Stimulated activated effector memory CD8-positive, alpha-beta T cell treated with anti-CD3 and anti-CD28 coated beads, Interleukin-12 subunit alpha, Interleukin-12 subunit beta, amount 100 ng/mL, for 72 hours (primary cell): ENCODE data around the gene OR1E2.
A peak's percentile ranks its signal among the peaks of the same experiment; 100 is the strongest.
"Not testable (repeated sequence)": the region's sequence is repeated elsewhere in the genome, so short reads cannot be mapped to it uniquely, and the experiment has no call there.

Experiments
- ATAC-seq: fragments of 150-1000 bp; cut with Tn5 transposase; 2 replicates; pipeline ENCODE4 v1.10.0; 2021
- DNase-seq, 2 donors: peaks; one replicate each; pipeline ENCODE4 v3.0.0; 2021 to 2022; ENCODE audit warnings: low spot score in 2 of 2
- H3K27ac Mint-ChIP-seq: one replicate; pipeline ENCODE4 v1.8.0; 2022; ENCODE audit warnings: mild to moderate bottlenecking, mixed read lengths
- H3K36me3 Mint-ChIP-seq: one replicate; pipeline ENCODE4 v1.8.0; 2022; ENCODE audit warnings: mild to moderate bottlenecking, mixed read lengths
- H3K4me1 Mint-ChIP-seq: one replicate; pipeline ENCODE4 v1.8.0; 2022; ENCODE audit warnings: mixed read lengths
- H3K4me3 Mint-ChIP-seq: one replicate; pipeline ENCODE4 v1.8.0; 2022; ENCODE audit warnings: mild to moderate bottlenecking, mixed read lengths
- H3K9me3 Mint-ChIP-seq: one replicate; pipeline ENCODE4 v1.8.0; 2022; ENCODE audit warnings: mixed read lengths

Gene OR1E2

GRCh38 chr17:3433741-3434140, at the start of gene OR1E2:
OR1E2 (minus strand) TSS chr17:3433841; CDS start chr17:3433841, 0 bp downstream.
- Mint-ChIP-seq H3K4me1 (no peaks in the 10 kb centered on the region), H3K9me3 (no peaks in the 10 kb centered on the region), H3K4me3 (no peak within 1 kb of the TSS), H3K27ac (no peak within 1 kb of the TSS), H3K36me3 (no peaks in the 10 kb centered on the region)
- ATAC-seq (no peak), DNase-seq (no peak)

GRCh38 chr17:3482852-3483251, 49.2 kb upstream of the OR1E2 start:
- H3K27ac Mint-ChIP-seq = no peak overlapping the region
- H3K36me3 Mint-ChIP-seq = no peaks in the 10 kb centered on the region
- DNase-seq (no peak), ATAC-seq (no peak)
- no peak overlapping the region for H3K4me3 Mint-ChIP-seq
- no peaks in the 10 kb centered on the region for H3K4me1 Mint-ChIP-seq
- no peaks in the 10 kb centered on the region for H3K9me3 Mint-ChIP-seq

GRCh38 chr17:3479988-3480387, 46.3 kb upstream of the OR1E2 start:
- peaks cover 6% of the 10 kb centered on the region for H3K4me1 Mint-ChIP-seq
- H3K27ac Mint-ChIP-seq = no peak overlapping the region
- ATAC-seq (no peak), DNase-seq (no peak)
- no peak overlapping the region for H3K4me3 Mint-ChIP-seq
- H3K36me3 Mint-ChIP-seq = no peaks in the 10 kb centered on the region
- H3K9me3 Mint-ChIP-seq = no peaks in the 10 kb centered on the region

GRCh38 chr17:3475812-3476610, 42.4 kb upstream of the OR1E2 start, which contains the start of gene ASPA:
ASPA (plus strand) TSS chr17:3475997; CDS start chr17:3476160, 163 bp downstream.
- Mint-ChIP-seq H3K27ac (no peak within 1 kb of the TSS), H3K4me1 (peaks cover 6% of the 10 kb centered on the region), H3K4me3 (no peak within 1 kb of the TSS), H3K36me3 (no peaks in the 10 kb centered on the region), H3K9me3 (no peaks in the 10 kb centered on the region)
- ATAC-seq = no peak
- no peak for DNase-seq

GRCh38 chr17:3475251-3475685, 41.6 kb upstream of the OR1E2 start:
- H3K4me1 Mint-ChIP-seq = peaks cover 6% of the 10 kb centered on the region
- no peaks in the 10 kb centered on the region for H3K36me3 Mint-ChIP-seq
- DNase-seq (no peak), ATAC-seq (no peak)
- no peaks in the 10 kb centered on the region for H3K9me3 Mint-ChIP-seq
- H3K27ac Mint-ChIP-seq = no peak overlapping the region
- H3K4me3 Mint-ChIP-seq = no peak overlapping the region

GRCh38 chr17:3474212-3474611, 40.6 kb upstream of the OR1E2 start:
- H3K4me3 Mint-ChIP-seq = no peak overlapping the region
- no peaks in the 10 kb centered on the region for H3K36me3 Mint-ChIP-seq
- H3K27ac Mint-ChIP-seq = no peak overlapping the region
- H3K4me1 Mint-ChIP-seq = peaks cover 6% of the 10 kb centered on the region
- no peak for DNase-seq
- no peak for ATAC-seq
- no peaks in the 10 kb centered on the region for H3K9me3 Mint-ChIP-seq

GRCh38 chr17:3472137-3472536, 38.5 kb upstream of the OR1E2 start:
- H3K36me3 Mint-ChIP-seq = no peaks in the 10 kb centered on the region
- no peak overlapping the region for H3K4me3 Mint-ChIP-seq
- peaks cover 6% of the 10 kb centered on the region for H3K4me1 Mint-ChIP-seq
- no peak overlapping the region for H3K27ac Mint-ChIP-seq
- H3K9me3 Mint-ChIP-seq = no peaks in the 10 kb centered on the region
- DNase-seq = no peak
- ATAC-seq = no peak

GRCh38 chr17:3471599-3471998, 38.0 kb upstream of the OR1E2 start, which contains the start of gene SPATA22:
SPATA22 (minus strand) TSS chr17:3471819; CDS start chr17:3469325, 2,494 bp downstream.
- DNase-seq = no peak
- H3K36me3 Mint-ChIP-seq = no peaks in the 10 kb centered on the region
- H3K9me3 Mint-ChIP-seq = no peaks in the 10 kb centered on the region
- no peak for ATAC-seq
- H3K27ac Mint-ChIP-seq = no peak within 1 kb of the TSS
- no peak within 1 kb of the TSS for H3K4me3 Mint-ChIP-seq
- H3K4me1 Mint-ChIP-seq = peaks cover 6% of the 10 kb centered on the region

GRCh38 chr17:3469529-3469928, 35.9 kb upstream of the OR1E2 start:
- Mint-ChIP-seq H3K36me3 (no peaks in the 10 kb centered on the region), H3K4me1 (no peaks in the 10 kb centered on the region)

GRCh38 chr17:3466355-3466754, 32.7 kb upstream of the OR1E2 start:
- not testable (repeated sequence) for H3K27ac Mint-ChIP-seq, ATAC-seq, DNase-seq

More at GRCh38 chr17:3469529-3469928, 35.9 kb upstream of the OR1E2 start:
- ATAC-seq (no peak), DNase-seq (no peak)
- Mint-ChIP-seq H3K4me3 (no peak overlapping the region), H3K27ac (no peak overlapping the region), H3K9me3 (no peaks in the 10 kb centered on the region)

GRCh38 chr17:3448059-3448665, 14.5 kb upstream of the OR1E2 start:
- Mint-ChIP-seq H3K27ac (no peak overlapping the region), H3K4me3 (no peak overlapping the region), H3K4me1 (no peaks in the 10 kb centered on the region), H3K9me3 (no peaks in the 10 kb centered on the region), H3K36me3 (peaks cover 5% of the 10 kb centered on the region)
- no peak for ATAC-seq
- no peak for DNase-seq

More at GRCh38 chr17:3466355-3466754, 32.7 kb upstream of the OR1E2 start:
- H3K4me3 Mint-ChIP-seq, H3K4me1 Mint-ChIP-seq, H3K36me3 Mint-ChIP-seq, H3K9me3 Mint-ChIP-seq: not testable (repeated sequence)

GRCh38 chr17:3447625-3448024, 14.0 kb upstream of the OR1E2 start:
- ATAC-seq = peak; percentile 42

GRCh38 chr17:3440451-3440850, 6.8 kb upstream of the OR1E2 start:
- ATAC-seq = no peak
- no peaks in the 10 kb centered on the region for H3K36me3 Mint-ChIP-seq
- no peak overlapping the region for H3K4me3 Mint-ChIP-seq
- no peak overlapping the region for H3K27ac Mint-ChIP-seq
- H3K4me1 Mint-ChIP-seq = no peaks in the 10 kb centered on the region
- no peak for DNase-seq
- H3K9me3 Mint-ChIP-seq = no peaks in the 10 kb centered on the region

More at GRCh38 chr17:3447625-3448024, 14.0 kb upstream of the OR1E2 start:
- no peak for DNase-seq
- peaks cover 5% of the 10 kb centered on the region for H3K36me3 Mint-ChIP-seq
- H3K4me3 Mint-ChIP-seq = no peak overlapping the region
- no peak overlapping the region for H3K27ac Mint-ChIP-seq
- no peaks in the 10 kb centered on the region for H3K4me1 Mint-ChIP-seq
- H3K9me3 Mint-ChIP-seq = no peaks in the 10 kb centered on the region

GRCh38 chr17:3438368-3438767, 4.7 kb upstream of the OR1E2 start:
- Mint-ChIP-seq H3K9me3 (no peaks in the 10 kb centered on the region), H3K4me1 (no peaks in the 10 kb centered on the region), H3K27ac (no peak overlapping the region), H3K36me3 (no peaks in the 10 kb centered on the region), H3K4me3 (no peak overlapping the region)
- ATAC-seq (no peak), DNase-seq (no peak)

GRCh38 chr17:3433215-3433614, 426 bp downstream of the OR1E2 start:
- peak; percentile 40 for ATAC-seq
- not testable (repeated sequence) for H3K27ac Mint-ChIP-seq, H3K4me1 Mint-ChIP-seq, H3K36me3 Mint-ChIP-seq, H3K4me3 Mint-ChIP-seq, H3K9me3 Mint-ChIP-seq, DNase-seq

- Mint-ChIP-seq H3K27ac (no peak overlapping the region), H3K9me3 (peaks cover 2% of the 10 kb centered on the region), H3K4me3 (no peak overlapping the region), H3K4me1 (no peaks in the 10 kb centered on the region), H3K36me3 (no peaks in the 10 kb centered on the region)
- no peak for DNase-seq
- ATAC-seq = no peak
These were observed 15.4 kb downstream of the OR1E2 start for GRCh38 chr17:3418222-3418621.
